ENCODE data around the gene SERGEF.
"Not testable (repeated sequence)": the region's sequence is repeated elsewhere in the genome, so short reads cannot be mapped to it uniquely, and the experiment has no call there.

The SERGEF gene

DNA sequence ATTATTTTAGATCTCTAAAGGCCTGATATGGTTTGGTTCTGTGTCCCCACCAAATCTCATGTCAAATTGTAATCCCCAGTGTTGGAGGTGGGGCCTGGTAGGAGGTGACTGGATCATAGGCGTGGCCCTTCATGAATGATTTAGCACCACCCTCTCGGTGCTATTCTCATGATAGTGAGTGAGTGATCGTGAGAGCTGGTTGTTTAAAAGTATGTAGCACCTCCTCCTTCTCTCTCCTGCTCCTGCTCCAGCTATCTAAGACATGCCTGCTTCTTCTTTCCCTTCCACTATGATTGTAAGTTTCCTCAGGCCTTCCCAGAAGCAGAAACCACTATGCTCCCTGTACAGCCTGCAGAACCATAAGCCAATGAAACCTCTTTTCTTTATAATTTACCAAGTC lies 114.1 kb downstream of the SERGEF start:
- no peak for DNase-seq

DNA sequence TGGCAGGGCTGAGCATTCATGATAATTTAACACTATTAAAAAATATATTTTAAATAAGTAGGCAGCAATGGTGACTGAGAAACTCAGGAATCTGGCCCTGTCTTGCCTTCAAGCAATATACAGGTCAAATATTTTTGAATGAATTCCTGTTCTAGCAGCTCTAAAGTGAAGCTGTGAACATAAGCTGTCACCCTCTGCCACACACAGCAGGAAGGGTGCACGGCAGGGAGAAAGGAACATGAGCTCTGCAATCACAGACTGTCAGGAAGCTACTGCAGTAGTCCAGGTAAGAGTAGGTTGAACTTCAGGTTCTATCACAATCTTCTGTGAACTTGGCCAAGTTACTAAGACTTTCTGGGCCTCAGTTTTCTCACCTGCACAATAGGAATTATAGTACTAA lies 114.8 kb downstream of the SERGEF start:
- no peak for DNase-seq

DNA sequence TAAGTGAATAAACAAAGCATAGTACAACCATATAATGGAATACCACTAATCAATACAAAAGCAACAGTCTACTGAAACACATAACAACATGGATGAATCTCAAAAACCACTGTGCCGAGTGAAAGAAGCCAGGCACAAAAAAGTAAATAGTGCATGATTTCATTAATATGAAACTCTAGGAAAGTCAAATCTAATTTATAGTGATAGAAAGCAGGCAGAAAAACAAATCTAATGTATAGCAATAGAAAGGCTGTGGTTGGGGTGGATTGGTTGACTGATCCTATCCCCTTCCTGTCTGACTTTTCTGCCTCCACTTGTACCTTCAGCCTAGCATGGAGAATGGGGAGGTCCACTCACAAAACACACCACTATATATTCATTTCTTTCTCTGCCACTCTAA lies 115.4 kb downstream of the SERGEF start:
- DNase-seq, result no peak

DNA sequence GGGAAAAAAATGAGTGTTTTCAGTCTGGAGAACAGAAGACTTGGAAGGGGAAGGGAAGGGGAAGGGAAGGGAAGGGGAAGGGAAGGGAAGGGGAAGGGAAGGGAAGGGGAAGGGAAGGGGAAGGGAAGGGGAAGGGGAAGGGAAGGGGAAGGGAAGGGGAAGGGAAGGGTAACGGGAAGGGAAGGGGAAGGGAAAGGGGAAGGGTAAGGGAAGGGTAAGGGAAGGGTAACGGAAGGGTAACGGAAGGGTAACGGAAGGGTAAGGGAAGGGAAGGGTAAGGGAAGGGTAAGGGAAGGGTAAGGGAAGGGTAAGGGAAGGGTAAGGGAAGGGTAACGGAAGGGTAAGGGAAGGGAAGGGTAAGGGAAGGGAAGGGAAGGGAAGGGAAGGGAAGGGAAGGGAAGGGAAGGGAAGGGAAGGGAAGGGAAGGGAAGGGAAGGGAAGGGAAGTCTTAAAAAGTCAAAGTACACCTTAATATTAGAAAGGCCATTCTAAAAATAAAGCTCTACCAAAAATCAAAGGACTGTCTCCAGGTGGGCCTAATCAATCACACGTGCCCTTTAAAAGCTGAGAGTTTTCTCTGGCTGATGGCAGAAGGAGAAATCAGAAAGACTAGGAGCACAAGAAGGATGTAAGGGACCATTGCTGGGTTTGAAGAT lies 116.2 kb downstream of the SERGEF start:
- not testable (repeated sequence) for DNase-seq

- peak; percentile 12 for DNase-seq
Measured at GRCh38 chr11:17894929-17895658, 117.8 kb downstream of the SERGEF start.

GRCh38 chr11:17892409-17892808 lies 120.4 kb downstream of the SERGEF start:
- DNase-seq, result no peak

GRCh38 chr11:17890325-17890724 lies 122.5 kb downstream of the SERGEF start:
- DNase-seq, result no peak

GRCh38 chr11:17887779-17888178 lies 125.1 kb downstream of the SERGEF start:
- no peak for DNase-seq

GRCh38 chr11:17883946-17884345 lies 128.9 kb downstream of the SERGEF start:
- DNase-seq, result no peak

DNA sequence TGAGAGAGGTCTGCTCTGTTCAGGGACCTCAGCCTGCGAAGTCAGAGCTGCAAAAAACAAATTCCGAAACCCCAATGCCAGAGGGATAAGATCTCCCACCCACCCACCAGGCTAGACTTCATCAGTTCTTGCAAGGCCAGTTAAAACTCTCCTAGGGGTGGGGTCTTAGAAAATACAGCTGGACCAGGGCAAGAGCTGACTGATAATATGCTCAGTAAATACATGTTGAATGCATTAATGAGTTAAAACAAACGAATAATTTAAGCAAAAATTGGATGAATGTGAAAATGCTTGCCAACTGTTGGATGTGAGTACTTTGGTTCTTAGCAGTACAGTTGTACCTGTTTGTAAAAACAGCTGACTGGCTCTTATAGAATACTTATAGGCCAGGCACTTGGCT lies 129.8 kb downstream of the SERGEF start:
- no peak for DNase-seq

- DNase-seq, result no peak
Measured at GRCh38 chr11:17878743-17879142, 134.1 kb downstream of the SERGEF start.

DNA sequence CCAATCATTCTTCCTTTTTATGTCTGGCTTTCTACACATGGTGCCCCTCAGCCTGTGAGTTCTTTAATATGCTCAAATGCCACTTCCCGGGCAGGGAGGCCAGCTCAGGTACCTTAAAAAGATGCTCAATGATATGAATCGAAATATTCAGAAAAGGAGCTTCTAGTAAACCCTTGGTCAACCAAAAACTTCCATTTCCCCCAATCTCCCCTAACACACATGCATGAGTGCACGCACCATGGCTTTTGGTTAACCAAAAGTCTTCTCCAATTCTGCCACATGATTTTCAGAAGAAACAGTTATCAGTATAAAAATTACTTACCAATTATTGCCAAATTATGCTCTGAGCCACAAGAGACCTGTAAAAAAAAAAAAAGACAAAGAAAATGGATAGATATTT lies 135.0 kb downstream of the SERGEF start:
- DNase-seq, result no peak

- no peak for DNase-seq
Measured at GRCh38 chr11:17876827-17877226, 136.0 kb downstream of the SERGEF start.

DNA sequence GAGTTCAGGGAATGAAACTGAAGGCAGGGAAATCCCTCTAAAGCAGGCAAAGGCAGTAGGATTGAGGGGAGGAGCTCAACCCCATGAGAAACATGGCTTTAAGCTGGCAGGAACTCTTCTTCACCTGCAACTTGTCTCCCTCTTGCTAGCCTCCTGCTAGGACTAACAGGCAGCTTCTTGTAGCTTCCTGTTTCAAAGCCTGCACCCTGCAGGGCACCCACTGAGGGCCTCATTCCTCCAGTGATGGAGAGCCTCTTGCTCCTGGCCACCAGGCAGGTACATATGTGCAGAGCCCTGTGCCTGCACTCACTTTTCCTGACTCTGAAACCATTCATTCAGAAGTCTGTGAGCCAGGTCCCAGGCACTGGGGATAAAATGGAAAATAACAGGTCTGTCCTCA lies 137.0 kb downstream of the SERGEF start:
- DNase-seq, result no peak

DNA sequence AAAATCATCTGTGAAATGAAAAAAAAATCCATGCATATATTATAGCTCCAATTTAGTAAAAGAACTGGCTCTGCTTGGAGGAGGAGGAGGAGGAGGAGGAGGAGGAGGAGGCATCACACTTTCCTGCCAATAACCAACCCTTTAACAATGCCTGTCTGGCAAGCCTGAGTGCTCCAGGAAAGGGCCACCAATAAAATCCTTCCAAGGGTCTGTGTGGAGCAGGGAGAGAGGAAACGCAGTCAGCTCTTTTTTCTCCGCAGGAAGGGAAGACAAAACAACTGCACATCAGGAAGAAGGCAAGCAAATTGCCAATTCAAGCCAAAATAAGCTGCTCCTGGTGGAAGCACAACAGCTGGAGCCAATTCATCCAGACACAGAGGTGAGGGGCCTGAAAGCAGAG lies 139.3 kb downstream of the SERGEF start:
- no peak for DNase-seq

- not testable (repeated sequence) for DNase-seq
Measured at GRCh38 chr11:17868398-17868797, 144.4 kb downstream of the SERGEF start.

DNA sequence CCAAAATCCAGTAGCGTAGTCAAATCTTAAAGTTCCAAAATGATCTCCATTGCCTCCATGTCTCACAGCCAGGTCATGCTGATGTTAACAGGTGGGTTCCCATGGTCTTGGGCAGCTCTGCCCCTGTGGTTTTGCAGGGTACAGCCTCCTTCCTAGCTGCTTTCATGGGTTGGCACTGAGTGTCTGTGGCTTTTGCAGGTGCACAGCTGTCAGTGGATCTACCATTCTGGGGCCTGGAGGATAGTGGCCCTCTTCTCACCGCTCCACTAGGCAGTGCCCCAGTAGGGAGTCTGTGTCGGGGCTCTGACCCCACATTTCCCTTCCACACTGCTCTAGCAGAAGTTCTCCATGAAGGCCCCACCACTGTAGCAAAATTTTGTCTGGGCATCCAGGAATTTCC lies 145.5 kb downstream of the SERGEF start:
- DNase-seq, result no peak

DNA sequence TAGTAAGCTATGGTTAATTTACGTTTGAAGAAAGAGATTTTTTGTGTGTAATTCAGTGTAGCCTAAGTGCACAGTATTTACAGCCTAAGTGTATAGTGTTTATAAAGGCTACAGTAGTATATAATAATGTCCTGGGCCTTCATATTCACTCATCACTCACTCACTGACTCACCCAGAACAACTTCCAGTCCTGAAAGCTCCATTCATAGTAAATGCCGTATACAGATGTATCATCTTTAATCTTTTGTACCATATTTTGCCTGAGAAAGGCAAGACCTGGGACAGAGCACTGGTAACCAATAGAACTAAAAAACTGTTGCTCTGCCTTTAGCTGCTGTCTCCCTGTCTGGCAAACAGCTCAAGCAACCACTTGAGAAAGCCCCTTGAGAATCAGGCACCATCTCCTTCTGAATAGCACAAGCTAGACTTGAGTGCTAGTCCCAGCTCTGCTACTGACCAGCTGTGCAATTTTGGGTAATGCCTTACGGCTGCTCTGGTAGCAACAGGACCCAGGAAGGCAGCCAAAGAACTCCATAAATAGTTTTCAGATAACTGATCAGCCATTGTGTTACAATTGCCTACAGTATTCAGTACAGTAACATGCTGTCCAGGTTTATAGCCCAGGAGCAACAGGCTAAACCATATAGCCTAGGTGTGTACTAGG lies 146.9 kb downstream of the SERGEF start:
- no peak for DNase-seq

DNA sequence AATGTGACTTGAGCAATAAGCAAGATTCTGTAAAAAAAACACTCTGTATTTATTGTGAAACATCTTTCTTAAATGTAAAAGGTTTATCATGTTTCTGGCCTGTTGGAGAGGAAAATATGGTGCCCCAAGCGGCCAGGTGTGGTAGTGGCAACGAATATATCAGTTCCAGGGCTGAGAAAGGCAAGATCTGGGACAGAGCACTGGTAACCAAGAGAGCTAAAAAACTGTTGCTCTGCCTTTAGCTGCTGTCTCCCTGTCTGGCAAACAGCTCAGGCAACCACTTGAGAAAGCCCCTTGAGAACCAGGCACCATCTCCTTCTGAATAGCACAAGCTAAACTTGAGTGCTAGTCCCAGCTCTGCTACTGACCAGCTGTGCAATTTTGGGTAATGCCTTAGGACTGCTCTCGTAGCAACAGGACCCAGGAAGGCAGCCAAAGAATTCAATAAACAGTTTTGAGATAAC lies 148.3 kb downstream of the SERGEF start:
- no peak for DNase-seq

- DNase-seq, result no peak
Measured at GRCh38 chr11:17861036-17861755, 151.7 kb downstream of the SERGEF start.

- no peak for DNase-seq
Measured at GRCh38 chr11:17859552-17859951, 153.3 kb downstream of the SERGEF start.

GRCh38 chr11:17855531-17856290 lies 157.1 kb downstream of the SERGEF start:
- no peak for DNase-seq

- no peak for DNase-seq
Measured at GRCh38 chr11:17853280-17853679, 159.6 kb downstream of the SERGEF start.

Measured in NCI-H1694 (cell line).